GM12878 (cell line): ENCODE data around the gene RFX5. TPM values are rescaled to one million over a fixed set of nuclear protein-coding genes. Genes with fewer than 3 reads are reported as not detected.
A peak's percentile ranks its signal among the peaks of the same experiment; 100 is the strongest.

Experiments
- BCL11A ChIP-seq: IDR thresholded peaks from 2 replicates; pipeline ENCODE4 v1.6.1; 2011; ENCODE audit warnings: low read depth, low read length
- BCL3 ChIP-seq: IDR thresholded peaks from 2 replicates; pipeline ENCODE4 v1.6.1; 2011; ENCODE audit warnings: borderline replicate concordance, low read depth, mild to moderate bottlenecking, moderate library complexity, low read length; ENCODE audit not compliant: insufficient read depth, poor library complexity, severe bottlenecking
- BCLAF1 ChIP-seq: fragments of 450-650 bp; IDR thresholded peaks from 2 replicates; pipeline ENCODE4 v1.6.1; 2017; ENCODE audit warnings: antibody characterized with exemption, mild to moderate bottlenecking, moderate library complexity
- BHLHE40 ChIP-seq, 2 experiments: fragments of 450-650 bp in 1 of 2; IDR thresholded peaks; 2 replicates each; pipeline ENCODE4 v1.6.1; 2011 to 2017; ENCODE audit warnings: low read depth in 2 of 2, borderline replicate concordance in 1 of 2, improper control_type of control experiment in 1 of 2, low read length in 1 of 2, mild to moderate bottlenecking in 1 of 2
- BMI1 ChIP-seq: fragments of 450-650 bp; IDR thresholded peaks from 2 replicates; pipeline ENCODE4 v1.6.1; 2016; ENCODE audit warnings: mild to moderate bottlenecking, moderate library complexity, borderline replicate concordance
- CHD2 ChIP-seq: IDR thresholded peaks from 2 replicates; pipeline ENCODE4 v1.6.1; 2011; ENCODE audit warnings: low read depth, low read length, improper control_type of control experiment, borderline replicate concordance
- CHD4 ChIP-seq: fragments of 200-600 bp; sonication (generic); IDR thresholded peaks from 2 replicates; pipeline ENCODE4 v1.6.1; 2016; ENCODE audit warnings: mild to moderate bottlenecking
- CREB1 ChIP-seq: IDR thresholded peaks from 2 replicates; pipeline ENCODE4 v1.6.1; 2012; ENCODE audit warnings: low read depth, mild to moderate bottlenecking, inconsistent platforms
- GABPA ChIP-seq: IDR thresholded peaks from 2 replicates; pipeline ENCODE4 v1.6.1; 2014; ENCODE audit warnings: antibody characterized with exemption, low read depth, mild to moderate bottlenecking, inconsistent platforms
- KDM1A ChIP-seq: fragments of 200-600 bp; sonication (generic); IDR thresholded peaks from 2 replicates; pipeline ENCODE4 v1.6.1; 2016; ENCODE audit warnings: borderline replicate concordance
- MYC ChIP-seq: IDR thresholded peaks from 2 replicates; pipeline ENCODE4 v1.6.1; 2011; ENCODE audit warnings: mild to moderate bottlenecking, low read length, moderate library complexity, inconsistent platforms; ENCODE audit not compliant: insufficient read depth, insufficient replicate concordance, insufficient read length, severe bottlenecking
- PAX5 ChIP-seq: IDR thresholded peaks from 2 replicates; pipeline ENCODE4 v1.6.1; 2011; ENCODE audit warnings: low read depth, low read length, borderline replicate concordance
- RB1 ChIP-seq: fragments of 450-650 bp; formaldehyde crosslinking; IDR thresholded peaks from 2 replicates; pipeline ENCODE4 v1.6.1; 2017; ENCODE audit warnings: mild to moderate bottlenecking, borderline replicate concordance
- RFX5 ChIP-seq: IDR thresholded peaks from 2 replicates; pipeline ENCODE4 v1.6.1; 2011; ENCODE audit warnings: low read depth, low read length, improper control_type of control experiment
- SIX5 ChIP-seq: IDR thresholded peaks from 2 replicates; pipeline ENCODE4 v1.6.1; 2011; ENCODE audit warnings: mild to moderate bottlenecking, low read depth, low read length, moderate library complexity; ENCODE audit not compliant: severe bottlenecking
- TCF7 ChIP-seq: IDR thresholded peaks from 2 replicates; pipeline ENCODE4 v1.6.1; 2014; ENCODE audit warnings: antibody characterized with exemption, borderline replicate concordance
- ZBED1 ChIP-seq: IDR thresholded peaks from 2 replicates; pipeline ENCODE4 v1.6.1; 2016; ENCODE audit warnings: borderline replicate concordance
- ZSCAN29 ChIP-seq: fragments of 450-650 bp; IDR thresholded peaks from 2 replicates; pipeline ENCODE4 v1.6.1; 2017; ENCODE audit warnings: mild to moderate bottlenecking, moderate library complexity
- polyA plus RNA-seq, 11 experiments: library from polyadenylated mRNA; depleted of rRNA in 4 of 11; unstranded in 6 of 11; stranded (reverse) in 5 of 11; fragments of >200 nt; fragmentation: Nextera tagmentation in 4 of 11; fragmentation: Illumina TruSeq in 1 of 11; extraction: Ambion mirVana in 4 of 11; extraction: Trizol in 1 of 11; gene quantifications; 1 replicate in 1 of 11; 2 replicates in 10 of 11; pipeline versions ENCODE4 v1.2.1 to v1.2.3, GENCODE V29; 2011 to 2016; ENCODE audit warnings: inconsistent platforms in 2 of 11, missing spikeins in 2 of 11, low read depth in 1 of 11
- total RNA-seq, 4 experiments: library from RNA; depleted of rRNA in 3 of 4; stranded (reverse); fragments of >200 nt in 3 of 4; fragmentation: Illumina TruSeq in 1 of 4; extraction: Trizol in 1 of 4; gene quantifications; 2 replicates each; pipeline versions ENCODE4 v1.2.1 to v1.2.3, GENCODE V29; 2013 to 2021
- TF ChIP-seq, protein P1 (sequence below): IDR thresholded peaks from 2 replicates; pipeline ENCODE4 v1.6.1; 2011; ENCODE audit warnings: low read depth, mild to moderate bottlenecking, low read length, moderate library complexity, borderline replicate concordance; ENCODE audit errors: extremely low read depth
- TF ChIP-seq, protein P2 (sequence below): fragments of 450-650 bp; IDR thresholded peaks from 2 replicates; pipeline ENCODE4 v1.6.1; 2018; ENCODE audit warnings: mild to moderate bottlenecking, low read depth, moderate library complexity; ENCODE audit not compliant: partially characterized antibody
- TF ChIP-seq, protein P3 (sequence below): fragments of 450-650 bp; IDR thresholded peaks from 2 replicates; pipeline ENCODE4 v1.6.1; 2016; ENCODE audit warnings: mild to moderate bottlenecking

The RFX5 gene
- total and polyA plus RNA-seq, 10 of the 15 experiments (the other 5 are each of a cell fraction or from before 2014, with no cell fraction given) = 14.1 to 198 (median 124) TPM

DNA sequence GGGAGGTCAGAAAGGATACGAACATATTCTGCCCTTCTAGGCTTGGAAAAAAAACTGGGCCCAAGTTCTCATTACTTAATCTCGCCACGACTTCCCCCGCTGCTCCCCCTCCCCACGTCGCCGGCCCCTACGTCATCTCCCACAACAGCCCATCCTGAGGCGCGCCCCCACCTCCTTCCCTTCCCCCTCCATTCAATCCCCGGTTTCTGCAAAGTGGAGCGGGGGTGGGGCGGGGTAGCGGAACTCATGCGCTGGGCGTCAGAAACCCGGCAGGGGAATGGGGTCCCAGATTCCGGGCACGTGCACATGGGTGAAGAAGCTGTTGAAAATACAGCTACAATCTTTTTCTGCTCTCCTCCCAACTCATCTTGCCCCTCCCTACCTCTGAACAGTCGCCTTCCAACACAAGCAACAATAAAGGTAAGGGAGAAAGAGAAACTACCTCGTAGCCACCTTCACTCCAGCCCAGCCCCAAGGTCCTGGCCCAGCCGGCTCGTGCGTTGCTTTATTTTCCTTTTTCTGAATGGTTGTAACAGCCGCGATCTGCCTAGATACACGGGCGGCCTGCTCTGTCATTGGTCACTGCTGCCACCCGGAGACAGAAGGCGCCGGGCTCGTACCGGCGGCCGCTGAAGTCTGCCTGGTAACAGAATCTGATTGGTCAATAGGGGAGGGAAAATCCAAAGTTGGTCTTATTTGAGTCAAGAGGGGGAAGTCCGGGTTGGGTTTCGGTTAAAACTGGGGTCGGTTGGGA, at the start of gene RFX5 (continued):
- TF ChIP-seq, protein P1, sequence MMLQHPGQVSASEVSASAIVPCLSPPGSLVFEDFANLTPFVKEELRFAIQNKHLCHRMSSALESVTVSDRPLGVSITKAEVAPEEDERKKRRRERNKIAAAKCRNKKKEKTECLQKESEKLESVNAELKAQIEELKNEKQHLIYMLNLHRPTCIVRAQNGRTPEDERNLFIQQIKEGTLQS = no peak
- no peak for TF ChIP-seq TCF7
- peak; percentile 99 for TF ChIP-seq RFX5
- TF ChIP-seq ZSCAN29 = no peak
- TF ChIP-seq, protein P2, sequence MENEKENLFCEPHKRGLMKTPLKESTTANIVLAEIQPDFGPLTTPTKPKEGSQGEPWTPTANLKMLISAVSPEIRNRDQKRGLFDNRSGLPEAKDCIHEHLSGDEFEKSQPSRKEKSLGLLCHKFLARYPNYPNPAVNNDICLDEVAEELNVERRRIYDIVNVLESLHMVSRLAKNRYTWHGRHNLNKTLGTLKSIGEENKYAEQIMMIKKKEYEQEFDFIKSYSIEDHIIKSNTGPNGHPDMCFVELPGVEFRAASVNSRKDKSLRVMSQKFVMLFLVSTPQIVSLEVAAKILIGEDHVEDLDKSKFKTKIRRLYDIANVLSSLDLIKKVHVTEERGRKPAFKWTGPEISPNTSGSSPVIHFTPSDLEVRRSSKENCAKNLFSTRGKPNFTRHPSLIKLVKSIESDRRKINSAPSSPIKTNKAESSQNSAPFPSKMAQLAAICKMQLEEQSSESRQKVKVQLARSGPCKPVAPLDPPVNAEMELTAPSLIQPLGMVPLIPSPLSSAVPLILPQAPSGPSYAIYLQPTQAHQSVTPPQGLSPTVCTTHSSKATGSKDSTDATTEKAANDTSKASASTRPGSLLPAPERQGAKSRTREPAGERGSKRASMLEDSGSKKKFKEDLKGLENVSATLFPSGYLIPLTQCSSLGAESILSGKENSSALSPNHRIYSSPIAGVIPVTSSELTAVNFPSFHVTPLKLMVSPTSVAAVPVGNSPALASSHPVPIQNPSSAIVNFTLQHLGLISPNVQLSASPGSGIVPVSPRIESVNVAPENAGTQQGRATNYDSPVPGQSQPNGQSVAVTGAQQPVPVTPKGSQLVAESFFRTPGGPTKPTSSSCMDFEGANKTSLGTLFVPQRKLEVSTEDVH = peak; percentile 56
- TF ChIP-seq, protein P3, sequence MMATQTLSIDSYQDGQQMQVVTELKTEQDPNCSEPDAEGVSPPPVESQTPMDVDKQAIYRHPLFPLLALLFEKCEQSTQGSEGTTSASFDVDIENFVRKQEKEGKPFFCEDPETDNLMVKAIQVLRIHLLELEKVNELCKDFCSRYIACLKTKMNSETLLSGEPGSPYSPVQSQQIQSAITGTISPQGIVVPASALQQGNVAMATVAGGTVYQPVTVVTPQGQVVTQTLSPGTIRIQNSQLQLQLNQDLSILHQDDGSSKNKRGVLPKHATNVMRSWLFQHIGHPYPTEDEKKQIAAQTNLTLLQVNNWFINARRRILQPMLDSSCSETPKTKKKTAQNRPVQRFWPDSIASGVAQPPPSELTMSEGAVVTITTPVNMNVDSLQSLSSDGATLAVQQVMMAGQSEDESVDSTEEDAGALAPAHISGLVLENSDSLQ = no peak
- no peak for TF ChIP-seq KDM1A
- peak; percentile 90 for TF ChIP-seq CHD2
- TF ChIP-seq ZBED1 = no peak
- peak; percentile 90 for TF ChIP-seq CREB1
- peak; percentile 14 for TF ChIP-seq BCL3
- peak; percentile 47 for TF ChIP-seq MYC
- peak; percentile 96 to 98 for TF ChIP-seq BHLHE40 (IDR thresholded peaks at IDR 0.05; ENCODE audit: borderline replicate concordance in 1 of 2, low read depth in 2 of 2, low read length in 1 of 2)
- TF ChIP-seq BCL11A = no peak
- no peak for TF ChIP-seq CHD4
- peak; percentile 55; the same call in 1 of the 2 replicates for TF ChIP-seq PAX5
- peak; percentile 36 for TF ChIP-seq SIX5
- no peak for TF ChIP-seq GABPA
- peak; percentile 50 for TF ChIP-seq BMI1
- TF ChIP-seq RB1 = no peak; the same call in 1 of the 2 replicates
- TF ChIP-seq BCLAF1 = no peak
